ENCODE measurements around the gene HOMER1. TPM values are rescaled to one million over a fixed set of nuclear protein-coding genes. Genes with fewer than 3 reads are reported as not detected.
A peak's percentile ranks its signal among the peaks of the same experiment; 100 is the strongest.

Gene HOMER1
- total and polyA plus RNA-seq, 2 of the 13 experiments (the other 11 are each of a cell fraction or from before 2014, with no cell fraction given): 5.3 to 24.8 TPM

GRCh38 chr5:79535477-79536192 lies 21.7 kb upstream of the HOMER1 start (continued):
- TF ChIP-seq TCF7L2 (IDR thresholded peaks at IDR 0.05; ENCODE audit: low read depth, low read length): no peak
- no peak for TF ChIP-seq ZFX (CRISPR knock-in tag; IDR thresholded peaks at IDR 0.05; ENCODE audit: low read depth)
- TF ChIP-seq PBX3 (CRISPR knock-in tag; IDR thresholded peaks at IDR 0.05; ENCODE audit: borderline replicate concordance): no peak
- no peak for TF ChIP-seq PRDM15 (CRISPR knock-in tag; IDR thresholded peaks at IDR 0.05)
- TF ChIP-seq ZNF501 (CRISPR knock-in tag; IDR thresholded peaks at IDR 0.05): no peak
- no peak for TF ChIP-seq ZNF512 (CRISPR knock-in tag; IDR thresholded peaks at IDR 0.05)
- TF ChIP-seq ZNF547 (CRISPR knock-in tag; IDR thresholded peaks at IDR 0.05): no peak
- TF ChIP-seq YY1 (IDR thresholded peaks at IDR 0.05; ENCODE audit: insufficient read depth, insufficient replicate concordance, low read depth, low read length): no peak
- no peak; the same call in 1 of the 2 replicates for TF ChIP-seq ZFP90 (CRISPR knock-in tag; IDR thresholded peaks at IDR 0.05; ENCODE audit: borderline replicate concordance)
- TF ChIP-seq GTF3A (CRISPR knock-in tag; conservative IDR thresholded peaks at IDR 0.05): no peak
- no peak for TF ChIP-seq HNRNPH1 (optimal IDR thresholded peaks at IDR 0.05; ENCODE audit: low read depth, low read length)
- peak; percentile 85 for TF ChIP-seq FOXP4 (CRISPR knock-in tag; IDR thresholded peaks at IDR 0.05)
- TF ChIP-seq WIZ (CRISPR knock-in tag; IDR thresholded peaks at IDR 0.05): no peak
- 0 out of 2 replicates have a peak, but pooled peaks have one; percentile 2 for TF ChIP-seq SMC3 (IDR thresholded peaks at IDR 0.05; ENCODE audit: low read length)
- TF ChIP-seq FOXK2 (IDR thresholded peaks at IDR 0.05): no peak
- TF ChIP-seq ZSCAN21 (CRISPR knock-in tag; IDR thresholded peaks at IDR 0.05; ENCODE audit: borderline replicate concordance): no peak
- TF ChIP-seq KLF11 (CRISPR knock-in tag; IDR thresholded peaks at IDR 0.05): no peak
- TF ChIP-seq CREM (IDR thresholded peaks at IDR 0.05): peak; percentile 70; the same call in 1 of the 2 replicates
- TF ChIP-seq CREM (CRISPR knock-in tag; IDR thresholded peaks at IDR 0.05): no peak
- TF ChIP-seq ZBTB8A (CRISPR knock-in tag; IDR thresholded peaks at IDR 0.05; ENCODE audit: borderline replicate concordance, low read depth): no peak
- no peak for TF ChIP-seq CENPBD1 (CRISPR knock-in tag; IDR thresholded peaks at IDR 0.05; ENCODE audit: borderline replicate concordance, low read depth)
